PC-9 (cell line): ENCODE results near the gene ZEB2.

ENCODE experiments used
- EZH2 ChIP-seq: fragments of 200-600 bp; sonication (generic); IDR thresholded peaks from 2 replicates; pipeline ENCODE4 v1.8.0; 2017; ENCODE audit warnings: antibody characterized with exemption, low read depth
- TF ChIP-seq, protein P1 (sequence below): fragments of 200-600 bp; sonication (generic); conservative IDR thresholded peaks from 2 replicates; pipeline ENCODE4 v1.6.1; 2017; ENCODE audit warnings: mixed run types, antibody characterized with exemption, mild to moderate bottlenecking, moderate library complexity

- TF ChIP-seq, protein P1, sequence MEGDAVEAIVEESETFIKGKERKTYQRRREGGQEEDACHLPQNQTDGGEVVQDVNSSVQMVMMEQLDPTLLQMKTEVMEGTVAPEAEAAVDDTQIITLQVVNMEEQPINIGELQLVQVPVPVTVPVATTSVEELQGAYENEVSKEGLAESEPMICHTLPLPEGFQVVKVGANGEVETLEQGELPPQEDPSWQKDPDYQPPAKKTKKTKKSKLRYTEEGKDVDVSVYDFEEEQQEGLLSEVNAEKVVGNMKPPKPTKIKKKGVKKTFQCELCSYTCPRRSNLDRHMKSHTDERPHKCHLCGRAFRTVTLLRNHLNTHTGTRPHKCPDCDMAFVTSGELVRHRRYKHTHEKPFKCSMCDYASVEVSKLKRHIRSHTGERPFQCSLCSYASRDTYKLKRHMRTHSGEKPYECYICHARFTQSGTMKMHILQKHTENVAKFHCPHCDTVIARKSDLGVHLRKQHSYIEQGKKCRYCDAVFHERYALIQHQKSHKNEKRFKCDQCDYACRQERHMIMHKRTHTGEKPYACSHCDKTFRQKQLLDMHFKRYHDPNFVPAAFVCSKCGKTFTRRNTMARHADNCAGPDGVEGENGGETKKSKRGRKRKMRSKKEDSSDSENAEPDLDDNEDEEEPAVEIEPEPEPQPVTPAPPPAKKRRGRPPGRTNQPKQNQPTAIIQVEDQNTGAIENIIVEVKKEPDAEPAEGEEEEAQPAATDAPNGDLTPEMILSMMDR: no peak
- TF ChIP-seq EZH2: no peak
These were observed 354 bp downstream of the ZEB2 start for GRCh38 chr2:144519597-144519933.
